Posterior vena cava (tissue), 2 donors: ENCODE results near the gene ALDH5A1. TPM values are rescaled to one million over a fixed set of nuclear protein-coding genes. Genes with fewer than 3 reads are reported as not detected.

Experiments used
- DNase-seq: peaks from one replicate; pipeline ENCODE4 v3.0.0-alpha.2; 2020; ENCODE audit warnings: low spot score
- intact Hi-C, 2 donors: fragments of 100-400 bp; cut with DNase I; formaldehyde crosslinking; loops; one replicate each; pipeline versions ENCODE4 v1.14.1 to v1.14.2; 2022 to 2023
- total RNA-seq, 2 donors: library from RNA; stranded (reverse); fragmentation: NEBNext Ultra II Directional; extraction: Animal tissue kit (Norgen Biotek cat#: 25700); gene quantifications; one replicate each; pipeline ENCODE4 v1.2.1, GENCODE V29; 2021
- donor health status: DM: yes; HTN: yes; CAD: no.
- donor health status: DM: yes; HTN: yes; CAD: no.

Gene ALDH5A1
- total RNA-seq, 2 donors from 2014 or later: 4.0 to 4.8 TPM

DNA sequence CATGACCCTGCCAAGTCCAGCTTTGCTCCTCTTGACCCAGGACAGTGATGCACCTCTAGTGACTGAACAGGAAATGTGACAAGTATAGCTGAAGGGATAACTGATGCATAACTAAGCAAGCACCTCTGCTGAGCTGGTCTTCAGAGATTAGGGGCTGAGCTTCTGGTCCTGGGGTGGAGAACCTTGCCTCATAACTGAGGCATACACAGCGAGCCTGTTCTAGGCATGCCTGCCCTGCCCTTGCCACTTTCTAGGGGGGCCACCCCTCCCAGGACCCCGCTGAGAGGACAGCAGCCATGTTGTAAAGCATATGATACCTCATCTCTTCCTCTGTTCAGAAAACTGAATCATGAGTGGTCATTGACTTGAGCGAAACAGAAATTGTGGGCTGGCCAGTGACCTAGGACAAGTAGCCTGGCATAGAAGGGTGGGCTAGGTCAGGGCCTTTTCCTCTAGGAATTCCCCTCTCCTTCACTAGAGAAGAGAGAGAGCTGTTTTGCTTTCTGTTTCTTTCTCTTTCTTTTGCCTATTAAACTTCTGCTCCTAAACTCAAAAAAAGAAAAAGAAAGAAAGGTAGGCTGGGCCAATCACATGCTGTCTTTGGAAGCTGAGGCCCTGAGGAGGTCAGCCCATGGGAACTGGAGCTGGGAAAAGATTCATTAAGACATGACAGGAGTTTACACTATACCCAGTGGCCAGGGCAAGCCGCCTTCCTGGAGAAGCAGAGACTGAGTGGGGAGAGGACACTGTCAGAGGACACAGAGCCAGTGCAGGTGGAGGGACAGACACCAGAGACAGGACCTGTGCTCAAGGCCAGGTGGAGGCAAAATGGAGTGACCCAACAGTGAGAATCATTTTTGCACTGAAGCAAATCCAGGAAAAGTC is 23.1 kb downstream of the ALDH5A1 start:
- no peak for DNase-seq
- intact Hi-C loops: no loop called here

DNA sequence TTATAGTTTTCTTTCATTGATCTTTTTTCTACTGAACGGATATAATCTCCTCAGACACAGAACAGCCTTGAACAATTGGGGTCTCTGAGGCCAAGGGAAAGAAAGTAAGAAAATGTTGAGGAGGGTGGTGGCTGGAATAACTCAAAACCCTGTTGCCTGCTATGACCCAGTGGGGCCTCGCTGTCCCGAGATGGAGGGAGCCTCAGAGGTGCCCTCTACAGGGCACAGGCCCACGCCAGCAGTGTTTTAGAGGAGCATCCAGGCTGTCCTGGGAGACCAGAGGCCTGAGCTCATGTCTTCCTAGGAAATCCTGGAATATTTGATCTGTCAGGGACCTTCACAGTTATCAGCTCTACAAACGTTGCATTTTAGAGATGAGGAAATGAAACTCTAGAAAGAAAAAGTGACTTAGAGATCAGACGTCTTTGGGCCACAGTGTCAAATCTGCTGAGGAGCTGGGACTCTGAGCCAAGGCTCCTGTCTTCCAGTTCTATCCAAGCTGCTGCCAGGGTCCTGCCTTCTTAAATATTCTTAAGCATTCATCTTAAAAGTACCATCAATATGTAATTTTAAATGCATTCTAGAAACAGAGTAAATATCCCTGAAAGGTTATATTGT is 26.3 kb downstream of the ALDH5A1 start:
- intact Hi-C loops: no loop called here
- no peak for DNase-seq

DNA sequence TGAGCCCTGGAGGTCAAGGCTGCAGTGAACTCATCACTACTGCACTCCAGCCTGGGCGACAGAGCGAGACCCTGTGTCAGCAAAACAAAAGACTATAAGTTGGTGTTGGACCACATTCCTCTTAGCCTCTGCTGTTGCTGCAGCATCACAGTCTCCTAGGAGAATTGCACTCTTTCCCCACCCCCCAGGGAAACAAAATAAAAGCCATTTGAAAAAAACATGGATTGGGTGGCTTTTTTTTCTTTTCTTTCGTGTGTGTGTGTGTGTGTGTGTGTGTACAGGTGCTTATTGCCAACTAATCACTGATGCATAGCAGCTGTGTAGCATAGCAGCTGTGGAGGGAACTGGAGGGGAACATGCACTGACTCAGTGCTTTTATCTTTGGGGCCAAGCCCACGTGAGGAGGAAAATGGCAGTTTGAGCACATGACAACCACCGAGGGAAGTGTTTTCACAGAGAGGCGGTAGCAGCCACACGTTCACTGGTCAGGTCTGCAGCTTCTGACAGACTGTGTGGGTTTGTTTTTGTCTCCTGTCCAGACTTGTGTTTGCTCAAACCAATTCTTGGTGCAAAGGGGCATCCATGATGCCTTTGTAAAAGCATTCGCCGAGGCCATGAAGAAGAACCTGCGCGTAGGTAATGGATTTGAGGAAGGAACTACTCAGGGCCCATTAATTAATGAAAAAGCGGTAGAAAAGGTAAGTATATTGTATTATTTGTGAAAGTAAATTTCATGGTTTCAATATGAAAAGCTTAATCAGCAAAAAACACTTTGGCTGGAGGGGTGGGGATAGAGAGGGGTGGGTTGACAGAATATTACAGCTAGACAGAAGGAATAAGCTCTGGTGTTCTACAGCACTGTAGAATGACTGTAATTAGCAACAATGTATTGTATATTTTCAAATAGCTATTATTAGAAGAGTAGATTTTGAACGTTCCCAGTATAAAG is 27.7 kb downstream of the ALDH5A1 start:
- no peak for DNase-seq
- intact Hi-C loops: no loop called here

DNA sequence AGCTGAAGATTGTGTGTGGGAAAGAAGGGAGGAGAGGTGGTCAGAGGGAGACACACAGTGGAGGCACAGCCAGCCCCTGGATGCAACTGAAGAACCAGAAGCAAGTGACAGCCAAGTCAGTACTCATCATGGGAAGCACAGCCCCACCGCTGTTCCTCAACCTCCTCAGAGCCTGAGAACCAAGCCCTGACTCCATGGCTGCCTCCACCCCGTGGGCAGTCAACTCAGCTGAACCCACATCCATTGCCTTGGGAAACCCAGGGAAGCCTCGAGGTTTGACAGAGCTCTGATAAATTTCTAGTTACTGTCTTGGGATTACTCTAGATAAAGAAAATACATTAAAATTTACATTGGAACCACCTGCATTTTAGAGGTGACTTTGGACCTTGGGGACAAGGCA is 29.6 kb downstream of the ALDH5A1 start:
- no peak for DNase-seq
- intact Hi-C loops: no loop called here

DNA sequence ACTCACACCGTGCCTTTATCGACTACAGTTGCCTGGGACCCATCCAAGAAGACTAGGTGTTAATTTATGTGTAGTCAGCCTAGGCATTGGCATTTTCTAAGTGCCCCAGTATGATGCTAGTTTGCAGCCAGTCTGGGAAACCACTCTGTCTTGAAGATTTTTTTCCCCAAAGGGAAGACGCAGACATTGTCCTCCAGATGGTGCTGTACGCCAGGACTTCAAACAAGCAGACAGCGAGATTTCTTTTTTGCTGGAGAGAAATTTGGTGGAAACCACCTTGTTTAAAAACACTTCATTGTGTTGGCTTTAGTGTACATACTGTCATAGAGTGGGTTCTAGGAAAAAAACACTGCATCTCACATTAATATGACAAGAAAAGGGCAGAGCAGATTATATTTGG is 30.0 kb downstream of the ALDH5A1 start:
- DNase-seq: no peak
- intact Hi-C loops: no loop called here

DNA sequence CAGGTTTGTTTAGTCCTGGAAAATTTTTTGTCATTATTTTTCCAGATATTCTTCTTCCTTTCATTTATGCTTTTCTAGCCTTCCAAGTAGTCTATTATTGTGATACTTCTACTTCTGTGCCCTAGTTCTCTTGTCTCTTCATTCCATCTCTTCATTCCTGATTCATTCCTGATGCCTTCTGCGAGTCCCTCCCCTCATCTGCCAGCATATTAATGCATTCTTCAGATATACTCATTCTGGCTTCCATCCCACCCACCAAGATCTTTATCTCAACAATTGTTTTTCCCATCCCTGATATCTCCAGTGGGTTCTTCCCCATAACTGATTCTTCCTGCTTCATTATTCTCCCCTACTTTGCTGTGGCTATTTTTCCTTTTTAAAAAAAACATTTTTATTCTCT is 35.2 kb downstream of the ALDH5A1 start:
- intact Hi-C loops: no loop called here
- no peak for DNase-seq

DNA sequence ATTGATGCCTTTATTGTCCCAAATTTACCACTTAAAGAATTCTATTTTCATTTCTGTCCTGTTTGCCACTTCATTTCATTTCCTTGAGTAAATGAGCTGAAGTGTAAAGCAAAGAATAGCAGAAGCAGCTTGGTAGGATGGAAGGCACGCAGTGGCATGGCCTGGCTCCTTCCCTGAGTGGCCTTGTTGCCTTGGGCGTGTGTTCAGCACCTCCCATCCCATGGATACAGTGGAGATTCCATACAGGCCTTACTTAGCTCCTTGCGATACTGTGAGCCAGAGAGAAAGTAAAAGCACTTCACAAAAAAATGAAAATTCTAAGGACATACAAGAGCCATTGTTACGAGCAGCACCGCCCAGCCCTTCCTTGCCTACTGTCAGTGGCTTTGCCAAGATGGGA is 39.6 kb downstream of the ALDH5A1 start:
- DNase-seq: no peak
- intact Hi-C loops: no loop called here

DNA sequence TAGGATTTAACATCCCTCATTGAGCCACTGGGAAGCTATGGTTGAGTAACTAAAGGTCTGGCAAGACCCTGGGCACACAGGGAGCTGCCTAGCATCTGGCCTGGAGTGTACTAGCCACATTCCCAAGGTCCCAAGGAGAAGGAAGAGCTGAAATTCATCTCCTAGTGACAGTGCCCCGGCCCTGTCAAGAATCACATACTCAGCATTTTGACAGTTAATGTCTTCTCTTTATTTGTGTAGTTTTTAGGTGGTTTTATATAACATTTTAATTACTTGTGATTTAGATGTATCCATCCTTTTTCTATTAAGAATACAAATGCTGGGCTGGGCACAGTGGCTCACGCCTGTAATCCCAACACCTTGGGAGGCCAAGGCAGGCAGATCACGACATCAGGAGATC is 40.4 kb downstream of the ALDH5A1 start:
- intact Hi-C loops: no loop called here
- DNase-seq: no peak

DNA sequence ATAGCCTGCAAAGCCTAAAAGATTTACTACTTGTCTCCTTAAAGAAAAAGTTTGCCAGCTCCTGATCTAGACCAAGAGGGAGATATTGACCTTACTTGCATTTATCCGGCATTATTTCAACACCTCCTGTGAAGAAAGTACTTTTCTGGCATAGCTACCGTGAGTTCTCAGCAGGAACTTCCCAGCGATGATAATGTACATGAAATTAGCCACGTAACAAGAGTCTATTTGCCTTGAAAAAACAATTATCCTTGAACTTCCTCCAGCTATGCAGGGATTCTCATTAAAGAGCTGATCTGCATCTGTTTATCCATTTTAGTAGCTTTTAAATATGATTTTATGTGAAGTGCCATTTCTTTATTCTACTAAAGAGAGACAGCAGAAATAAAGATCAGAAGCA is 41.7 kb downstream of the ALDH5A1 start:
- no peak for DNase-seq
- intact Hi-C loops: no loop called here

DNA sequence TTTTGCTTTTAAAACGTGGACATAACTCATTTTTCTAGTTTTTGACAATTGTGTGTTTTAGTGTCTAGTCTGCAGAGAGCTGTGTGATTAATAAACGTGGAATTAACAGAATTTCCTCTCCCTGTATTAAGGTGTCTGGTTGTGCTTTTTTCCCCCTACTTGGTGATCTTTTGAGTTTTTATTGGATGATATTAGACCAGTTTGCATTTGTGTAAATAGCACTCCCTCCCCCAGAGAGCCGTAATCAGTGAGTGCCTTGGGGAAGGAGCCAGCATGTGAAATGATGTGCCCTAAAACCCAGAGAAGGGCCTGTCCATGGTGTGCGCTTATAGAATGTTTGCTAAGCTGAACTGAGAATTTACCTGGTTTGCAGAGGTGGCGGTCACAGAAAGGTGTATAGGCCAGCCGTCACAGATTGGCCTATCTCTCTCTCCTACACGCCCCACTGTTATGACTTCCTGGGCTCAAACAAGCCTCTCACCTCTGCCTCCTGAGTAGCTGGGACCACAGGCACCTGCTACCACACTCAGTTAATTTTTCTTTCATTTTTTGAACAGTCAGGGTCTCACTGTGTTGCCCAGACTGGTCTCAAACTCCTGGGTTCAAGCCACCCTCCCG is 42.4 kb downstream of the ALDH5A1 start:
- intact Hi-C loops: no loop called here
- DNase-seq: no peak

DNA sequence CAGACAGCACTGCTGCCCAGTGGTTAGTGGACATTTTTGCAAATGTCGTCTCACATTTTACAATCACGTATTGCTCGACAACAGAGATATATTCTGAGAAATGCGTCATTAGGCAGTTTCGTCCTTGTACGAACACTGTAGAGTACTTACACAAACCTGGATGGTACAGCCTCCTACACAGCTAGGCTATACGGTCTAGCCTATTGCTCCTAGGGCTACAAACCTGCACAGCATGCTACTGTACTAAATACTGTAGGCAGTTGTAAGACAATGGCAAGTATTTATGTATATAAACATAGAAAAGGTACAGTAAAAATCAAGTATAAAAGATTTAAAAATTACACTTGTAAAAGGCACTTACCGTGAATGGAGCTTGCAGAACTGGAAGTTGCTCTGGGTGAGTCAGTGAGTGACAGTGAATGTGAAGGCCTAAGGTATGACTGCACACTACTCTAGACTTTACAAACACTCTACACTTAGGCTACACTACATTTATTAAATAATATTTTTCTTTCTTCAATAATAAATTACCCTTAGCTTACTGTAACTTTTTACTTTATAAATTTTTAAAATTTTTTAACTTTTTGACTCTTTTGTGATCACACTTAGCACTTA is 43.1 kb downstream of the ALDH5A1 start:
- no peak for DNase-seq
- intact Hi-C loops: no loop called here

DNA sequence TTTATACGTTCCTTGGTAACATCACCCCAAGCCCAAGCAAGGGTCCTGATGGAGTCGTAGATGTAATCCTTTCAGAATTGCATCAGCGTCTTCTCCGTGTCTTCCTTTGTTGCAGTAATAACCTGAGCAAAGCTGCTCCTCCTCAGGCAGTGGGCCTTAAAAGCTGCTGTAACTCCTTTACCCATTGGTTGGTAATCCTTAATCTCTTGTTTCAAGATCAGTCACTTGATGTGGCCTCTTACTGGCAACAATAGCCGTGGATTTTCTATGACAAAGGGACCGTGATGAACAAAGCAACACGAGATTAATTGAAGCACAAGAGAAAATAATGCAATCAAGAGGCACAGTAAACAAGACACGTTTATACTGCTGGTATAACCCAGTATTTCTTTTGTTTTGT is 44.6 kb downstream of the ALDH5A1 start:
- DNase-seq: no peak
- intact Hi-C loops: no loop called here

DNA sequence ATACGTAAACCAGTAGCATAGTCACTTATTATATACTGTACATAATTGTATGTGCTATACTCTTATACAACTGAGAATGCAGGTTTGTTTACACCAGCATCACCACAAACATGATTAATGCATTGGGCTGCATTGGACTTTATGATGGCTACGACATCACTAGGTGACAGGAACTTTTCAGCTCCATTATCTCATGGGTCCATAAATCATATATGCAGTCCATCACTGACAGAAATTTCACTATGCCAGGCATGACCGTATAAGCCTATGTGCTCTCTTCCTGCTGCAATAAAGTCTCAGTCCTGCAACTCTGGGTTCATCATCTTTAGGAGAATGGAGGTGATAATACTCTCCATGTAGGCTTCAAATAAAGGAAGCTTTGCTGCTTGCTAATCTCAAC is 45.4 kb downstream of the ALDH5A1 start:
- no peak for DNase-seq
- intact Hi-C loops: no loop called here

DNA sequence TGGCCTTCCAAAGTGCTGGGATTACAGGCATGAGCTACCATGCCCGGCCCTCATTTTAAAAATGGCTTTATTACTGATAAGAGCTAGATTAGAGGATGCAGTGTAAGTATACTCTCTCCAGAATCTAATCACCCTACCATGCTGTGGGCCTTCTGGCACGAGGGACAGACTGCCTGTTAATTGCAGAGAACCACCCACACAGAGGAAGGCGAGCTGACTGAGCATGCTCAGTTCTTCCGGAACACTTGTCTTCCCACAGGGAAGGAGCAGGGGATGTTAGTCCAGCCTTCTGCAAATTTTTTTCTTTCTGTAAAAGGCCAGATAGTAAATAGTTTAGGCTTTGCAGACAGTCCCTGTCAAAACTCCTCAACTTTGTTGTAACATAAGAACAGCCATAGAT is 48.9 kb downstream of the ALDH5A1 start:
- intact Hi-C loops: no loop called here
- DNase-seq: no peak

DNA sequence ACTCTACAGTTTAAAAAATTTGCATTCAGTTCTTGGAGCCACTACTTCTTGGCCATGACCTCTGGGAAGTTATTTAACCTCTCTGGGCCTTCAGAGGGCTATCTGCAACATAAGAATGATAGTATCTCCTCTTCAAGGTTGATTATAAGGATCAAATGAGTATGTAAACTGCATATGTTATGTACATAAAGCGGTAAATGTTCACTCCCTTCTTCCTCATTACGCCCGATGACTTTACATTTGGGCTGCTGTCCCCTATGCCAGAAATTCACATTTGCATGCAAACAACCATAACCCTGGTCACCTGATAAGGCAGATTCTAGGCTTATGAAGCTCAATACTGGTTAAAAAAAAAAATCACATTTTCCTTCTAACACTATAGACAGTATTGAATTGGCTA is 50.4 kb downstream of the ALDH5A1 start:
- intact Hi-C loops: no loop called here
- DNase-seq: no peak

DNA sequence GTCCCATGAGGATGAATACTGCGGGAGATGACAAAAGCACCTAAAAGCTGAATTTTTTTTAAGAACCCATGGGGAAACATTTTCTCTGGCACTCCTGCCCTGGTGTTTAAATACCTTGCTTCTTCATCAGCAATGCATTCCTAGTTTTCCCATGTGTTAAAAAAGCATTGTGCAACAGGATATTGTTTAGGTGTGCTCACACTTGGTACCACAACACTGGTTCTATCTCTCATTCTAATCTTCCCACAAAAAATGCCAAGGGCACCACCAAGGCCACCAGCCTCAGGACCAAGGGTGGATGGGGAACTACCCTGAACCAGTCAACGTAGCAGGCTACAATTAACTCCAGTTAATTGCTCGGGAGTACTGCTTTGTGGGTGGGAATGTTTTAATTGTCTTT is 50.9 kb downstream of the ALDH5A1 start:
- intact Hi-C loops: no loop called here
- no peak for DNase-seq

DNA sequence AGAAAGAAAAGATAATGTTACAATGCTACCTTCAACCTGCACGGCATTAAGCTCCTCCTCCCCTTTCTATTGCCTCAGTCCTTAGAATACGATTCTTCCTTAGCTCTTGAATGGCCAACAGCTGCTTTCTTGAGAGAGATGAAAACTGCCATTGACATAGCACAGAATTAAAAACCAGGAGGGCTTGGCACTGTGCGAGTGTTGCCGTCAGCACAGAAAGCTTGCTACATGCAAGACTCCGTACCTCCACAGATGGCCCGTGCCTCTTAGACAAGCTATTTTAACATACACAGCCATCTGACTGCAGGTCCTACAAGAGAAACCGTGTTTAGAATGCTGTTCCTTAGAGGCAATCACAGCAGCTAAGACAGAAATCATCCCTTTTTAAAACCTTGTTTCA is 51.7 kb downstream of the ALDH5A1 start:
- intact Hi-C loops: no loop called here
- DNase-seq: no peak

DNA sequence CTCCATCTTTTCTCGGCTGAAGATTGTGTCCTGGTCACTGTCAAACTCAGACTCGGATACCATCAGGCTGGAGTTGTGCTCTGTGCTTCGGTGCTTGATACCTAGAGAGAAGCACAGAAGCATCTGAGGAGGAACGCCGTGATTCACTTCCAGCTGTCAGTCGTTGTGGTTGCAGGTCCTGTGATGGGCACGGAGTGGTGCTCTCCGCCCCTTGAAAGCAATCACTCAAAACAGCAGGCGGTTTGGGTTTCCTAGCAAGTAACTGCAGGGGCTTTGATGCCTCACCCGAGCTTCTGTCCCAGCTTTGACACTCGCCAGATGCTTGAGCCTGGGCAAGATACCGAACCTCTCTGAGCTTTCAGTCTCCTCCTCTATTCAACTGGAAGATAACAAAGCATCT is 52.5 kb downstream of the ALDH5A1 start:
- intact Hi-C loops: no loop called here
- DNase-seq: no peak

DNA sequence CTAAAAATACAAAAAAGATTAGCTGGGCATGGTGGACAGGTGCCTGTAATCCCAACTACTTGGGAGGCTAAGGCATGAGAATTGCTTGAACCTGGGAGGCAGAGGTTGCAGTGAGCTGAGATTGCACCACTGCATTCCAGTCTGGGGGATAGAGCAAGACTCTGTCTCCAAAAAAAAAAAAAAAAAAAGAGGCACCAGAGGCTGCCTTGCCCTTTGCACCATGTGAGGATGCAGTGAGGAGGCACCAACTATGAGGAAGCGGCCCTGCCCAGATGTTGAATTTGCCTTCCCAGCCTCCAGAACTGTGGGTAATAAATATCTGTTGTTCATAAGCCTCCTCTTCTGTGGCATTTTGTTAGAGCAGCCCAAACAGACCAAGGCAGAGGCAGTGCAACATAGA is 54.4 kb downstream of the ALDH5A1 start:
- intact Hi-C loops: no loop called here

More for the DNA sequence above, 54.4 kb downstream of the ALDH5A1 start:
- DNase-seq: no peak
